Stimulated activated CD4-positive, alpha-beta T cell treated with anti-CD3 and anti-CD28 coated beads, Interleukin-2, amount 100 ng/mL, for 48 hours (primary cell): ENCODE measurements around the gene ARHGAP22.
"Not testable (repeated sequence)": the region's sequence is repeated elsewhere in the genome, so short reads cannot be mapped to it uniquely, and the experiment has no call there.

Experiments used
- DNase-seq, 2 donors: peaks; one replicate each; pipeline ENCODE4 v3.0.0-alpha.2; 2020

The ARHGAP22 gene

GRCh38 chr10:48446785-48447184, 158.1 kb downstream of the ARHGAP22 start:
- DNase-seq = no peak

- no peak for DNase-seq
Measured at GRCh38 chr10:48445932-48446331, 158.9 kb downstream of the ARHGAP22 start.

DNA sequence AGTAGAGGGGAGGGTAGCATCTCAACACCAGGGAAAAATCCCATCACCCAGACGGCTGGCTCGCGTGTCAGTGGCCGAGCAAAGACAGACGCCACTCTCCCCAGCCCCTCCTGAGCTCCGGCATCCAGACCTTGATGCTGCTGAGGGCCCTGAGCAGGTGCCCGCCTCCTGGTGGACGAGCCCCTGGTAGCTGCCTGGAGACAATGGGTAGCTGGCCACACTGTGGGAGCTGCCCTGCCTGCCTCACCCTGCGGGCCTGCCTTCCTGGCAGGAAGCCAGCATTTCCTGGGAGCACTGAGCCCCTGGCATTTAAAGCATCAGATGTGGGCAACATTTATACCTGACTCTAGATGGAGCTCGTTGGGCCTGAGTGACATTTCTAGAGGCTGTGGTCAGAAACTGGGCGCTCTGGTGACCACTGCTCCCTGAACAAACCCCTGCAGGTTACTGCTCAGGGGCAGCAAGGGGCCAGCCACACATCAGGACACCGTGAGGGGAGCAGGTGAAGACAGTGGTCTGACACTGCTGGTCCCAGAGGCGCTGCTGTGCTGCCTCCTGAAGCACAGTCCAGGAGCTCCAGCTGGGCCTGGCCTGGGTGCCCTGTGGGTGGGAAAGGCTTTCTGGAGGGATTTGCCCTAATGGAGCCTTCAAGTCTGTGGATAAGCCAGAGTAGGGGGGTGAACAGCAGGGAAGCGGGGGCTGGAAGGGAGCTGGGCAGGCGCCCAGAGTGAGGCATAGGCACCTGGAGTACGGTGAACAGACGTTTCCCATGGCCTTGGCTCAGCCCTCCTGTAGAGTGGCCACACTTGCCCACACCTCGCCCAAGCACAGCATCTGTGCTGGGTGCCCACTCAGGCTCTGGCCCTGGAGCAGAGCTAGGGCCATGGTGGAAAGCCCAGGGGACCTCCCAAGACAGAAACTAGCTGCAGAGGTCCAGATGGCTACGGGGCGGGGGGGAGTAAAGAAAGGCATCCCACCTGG, 159.7 kb downstream of the ARHGAP22 start:
- no peak for DNase-seq

DNA sequence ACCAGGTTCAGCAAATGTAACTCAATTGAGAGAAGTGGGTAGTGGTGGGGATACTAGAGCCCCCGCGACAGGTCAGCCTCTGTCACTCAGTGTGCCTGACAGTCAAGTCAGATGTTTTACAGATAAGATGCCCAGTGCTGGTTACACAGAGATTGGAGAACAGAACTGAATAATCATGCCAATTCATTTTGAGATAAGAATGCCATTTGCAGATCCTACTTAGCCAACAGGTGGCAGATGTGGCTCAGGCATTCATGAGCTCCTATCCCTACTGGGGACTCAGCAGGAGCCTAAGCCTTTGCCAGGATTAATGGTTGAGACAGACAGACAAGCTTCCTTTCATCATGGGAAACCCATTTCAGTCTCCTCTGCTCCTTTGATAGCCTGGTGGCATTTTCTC, 160.6 kb downstream of the ARHGAP22 start:
- no peak for DNase-seq

GRCh38 chr10:48442809-48443177, 162.1 kb downstream of the ARHGAP22 start:
- DNase-seq = no peak

DNA sequence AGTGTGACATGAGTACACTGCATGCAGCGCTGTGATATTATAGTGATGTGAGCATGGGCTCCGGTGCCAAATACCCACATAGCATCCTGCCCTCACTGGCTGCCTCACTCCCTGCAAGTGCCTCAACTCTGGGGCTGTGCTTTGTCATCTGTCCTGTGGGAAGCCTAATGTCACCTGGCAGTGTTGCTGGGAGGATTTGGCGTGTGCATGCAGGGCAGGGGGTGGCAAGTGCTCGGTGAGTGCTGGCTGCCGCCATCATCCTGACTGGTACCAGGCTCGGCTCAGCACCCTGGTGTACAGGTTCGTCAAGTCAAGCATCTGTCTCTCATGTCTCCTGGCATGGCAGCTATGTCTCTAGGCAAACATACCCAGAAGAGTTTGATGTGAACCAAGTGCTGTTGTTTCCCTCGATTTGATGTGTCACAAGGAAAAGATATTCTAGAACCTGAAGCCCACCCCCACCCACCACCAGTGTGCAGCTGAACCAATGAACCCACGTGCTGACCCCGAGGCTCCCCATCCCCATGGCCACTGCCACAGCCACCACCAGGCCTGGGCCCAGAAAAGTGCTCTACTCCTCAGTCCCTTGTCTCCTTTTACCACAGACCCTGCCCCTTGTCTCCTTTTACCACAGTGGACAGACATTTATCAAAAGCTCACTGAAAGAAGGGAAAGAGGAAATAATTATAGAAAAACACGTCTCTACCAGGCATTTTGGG, 162.6 kb downstream of the ARHGAP22 start:
- no peak for DNase-seq

DNA sequence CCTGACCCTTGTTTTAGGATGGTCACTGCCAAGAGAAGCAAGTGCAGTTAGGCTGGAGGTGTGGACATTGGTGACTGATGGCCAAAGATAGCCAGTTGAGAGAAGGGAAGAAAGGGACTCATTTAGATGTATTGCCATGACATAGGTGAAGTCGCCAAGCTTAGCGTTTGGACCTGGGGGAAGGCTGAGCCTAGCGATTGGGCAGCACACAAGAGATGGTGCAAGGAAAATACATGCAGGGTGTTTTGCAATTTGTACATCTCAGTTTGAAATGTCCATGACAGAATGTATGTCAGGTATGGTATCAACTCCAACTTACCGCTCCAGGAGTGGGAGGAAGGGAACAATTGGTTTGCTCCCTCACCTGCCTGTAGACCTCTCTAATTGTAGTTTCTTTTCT, 164.1 kb downstream of the ARHGAP22 start:
- no peak for DNase-seq

DNA sequence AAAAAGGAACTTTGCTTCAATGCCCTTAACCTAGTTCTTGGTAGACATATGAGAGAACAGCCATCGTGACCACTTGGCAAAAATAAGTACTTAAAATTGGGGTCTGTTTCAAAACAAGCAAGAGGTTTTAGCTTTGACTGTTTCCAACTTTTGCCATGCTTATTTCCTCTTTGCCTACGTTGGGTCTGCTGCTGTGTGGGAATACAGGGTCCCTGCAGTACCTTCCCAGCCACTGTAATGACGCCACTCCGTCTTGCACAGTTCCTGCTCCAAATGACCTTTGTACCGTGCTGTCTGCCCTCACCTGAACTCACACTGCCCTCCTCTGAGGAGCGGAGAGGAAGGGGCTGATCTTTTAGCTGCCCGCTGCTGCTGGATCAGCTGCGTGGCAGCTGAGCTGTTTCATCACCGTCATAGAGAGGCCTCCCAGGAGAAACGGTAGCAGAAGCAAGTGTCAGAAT, 165.3 kb downstream of the ARHGAP22 start:
- DNase-seq = no peak

DNA sequence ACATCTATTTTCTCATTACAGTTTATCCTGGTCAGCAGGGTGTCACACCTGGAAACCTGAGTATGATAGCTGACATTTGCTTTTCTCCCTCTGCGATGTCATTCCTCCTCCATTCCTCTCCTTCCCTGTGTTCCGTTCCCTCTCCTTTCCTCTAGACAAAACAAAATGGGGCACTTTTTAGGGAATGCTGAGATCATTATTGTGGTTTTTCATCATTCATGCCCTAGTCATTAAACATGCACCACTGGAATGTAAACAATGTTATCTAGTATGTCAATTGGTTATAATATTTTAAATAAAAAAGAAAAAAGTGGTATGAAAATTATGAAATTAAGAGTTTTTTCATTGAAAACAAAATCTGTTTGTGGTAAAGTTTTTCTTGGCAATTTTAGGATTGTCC, 165.8 kb downstream of the ARHGAP22 start:
- DNase-seq = no peak

- no peak for DNase-seq
Measured at GRCh38 chr10:48437546-48437945, 167.3 kb downstream of the ARHGAP22 start.

DNA sequence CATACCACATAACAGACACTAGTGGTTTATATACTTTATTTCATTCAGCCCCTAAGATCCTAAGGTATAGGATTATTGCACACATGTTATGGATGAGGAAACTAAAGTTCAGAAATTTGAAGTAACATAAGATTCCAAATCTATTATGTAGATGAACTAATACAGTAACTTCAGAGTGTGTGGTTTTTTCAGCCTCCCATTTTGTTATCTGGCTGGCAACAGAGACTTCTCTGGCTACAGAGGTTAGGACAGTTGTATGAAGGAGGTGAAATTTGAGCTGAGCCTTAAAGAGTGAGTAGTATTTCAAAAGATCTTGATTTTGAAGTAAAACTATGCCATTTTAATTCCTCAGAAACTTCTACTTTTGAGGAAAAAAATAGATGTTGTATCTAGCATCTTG, 173.0 kb downstream of the ARHGAP22 start:
- DNase-seq = no peak

DNA sequence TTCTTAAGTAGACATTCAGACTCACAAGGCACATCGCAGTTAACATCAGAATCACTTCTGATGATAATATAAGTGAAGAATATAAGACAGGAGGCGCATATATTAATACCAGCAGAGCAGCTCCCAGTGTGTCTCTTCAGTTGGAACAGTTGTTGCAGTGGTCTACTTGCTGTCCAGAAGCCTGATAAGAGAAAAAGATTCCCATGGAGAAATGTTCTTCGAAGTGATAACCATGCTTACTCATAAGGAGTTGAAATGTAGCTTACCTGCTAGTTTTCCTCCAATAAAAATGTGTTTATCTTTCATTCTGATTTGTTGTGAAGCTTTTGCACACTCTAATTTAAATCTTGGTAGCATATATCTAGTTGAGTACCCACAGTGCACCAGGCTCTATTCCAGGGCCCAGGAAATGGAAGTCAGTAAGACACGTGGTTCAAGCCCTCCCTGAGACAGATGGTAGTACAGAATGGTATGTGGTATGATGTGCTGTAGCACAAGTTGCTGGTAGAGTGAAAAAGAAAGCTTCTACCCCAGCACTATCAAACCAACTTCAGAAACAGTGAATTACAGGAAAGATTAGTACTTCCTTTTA, 174.4 kb downstream of the ARHGAP22 start:
- DNase-seq = no peak

DNA sequence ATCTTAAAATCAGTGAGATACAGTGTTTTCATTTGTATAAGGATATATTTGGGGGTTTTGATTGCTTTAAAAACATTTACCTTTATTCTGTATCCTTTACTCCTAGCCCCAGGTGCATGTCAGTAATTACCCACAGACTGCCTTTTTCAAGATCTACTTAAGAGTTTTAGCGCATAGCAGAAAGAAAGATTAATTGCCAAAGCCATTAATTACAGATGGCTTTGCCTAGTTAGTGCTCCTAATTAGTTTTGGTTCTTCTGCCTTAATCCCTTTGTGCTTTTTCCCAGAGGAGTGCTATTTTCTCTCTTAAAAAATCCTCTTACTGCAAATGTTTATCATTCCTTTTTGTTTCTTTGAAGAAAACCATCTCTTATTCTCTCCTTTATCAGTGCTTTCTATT, 175.6 kb downstream of the ARHGAP22 start:
- DNase-seq = no peak

- DNase-seq = no peak
Measured at GRCh38 chr10:48428896-48429295, 176.0 kb downstream of the ARHGAP22 start.

GRCh38 chr10:48423884-48424283, 181.0 kb downstream of the ARHGAP22 start:
- DNase-seq = no peak

DNA sequence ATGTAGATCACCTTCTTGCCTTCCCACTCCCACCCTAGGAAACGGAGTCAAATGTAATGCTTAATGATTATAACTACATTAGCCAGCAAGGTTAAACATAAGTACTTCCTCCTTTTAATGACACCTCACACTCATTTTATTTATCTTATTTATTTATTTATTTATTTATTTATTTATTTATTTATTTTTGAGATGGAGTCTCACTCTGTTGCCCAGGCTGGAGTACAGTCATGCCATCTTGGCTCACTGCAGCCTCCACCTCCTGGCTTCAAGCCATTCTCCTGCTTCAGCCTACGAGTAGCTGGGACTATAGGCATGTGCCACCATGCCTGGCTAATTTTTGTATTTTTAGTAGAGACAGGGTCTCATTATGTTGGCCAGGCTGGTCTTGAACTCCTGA, 183.0 kb downstream of the ARHGAP22 start:
- not testable (repeated sequence) for DNase-seq

DNA sequence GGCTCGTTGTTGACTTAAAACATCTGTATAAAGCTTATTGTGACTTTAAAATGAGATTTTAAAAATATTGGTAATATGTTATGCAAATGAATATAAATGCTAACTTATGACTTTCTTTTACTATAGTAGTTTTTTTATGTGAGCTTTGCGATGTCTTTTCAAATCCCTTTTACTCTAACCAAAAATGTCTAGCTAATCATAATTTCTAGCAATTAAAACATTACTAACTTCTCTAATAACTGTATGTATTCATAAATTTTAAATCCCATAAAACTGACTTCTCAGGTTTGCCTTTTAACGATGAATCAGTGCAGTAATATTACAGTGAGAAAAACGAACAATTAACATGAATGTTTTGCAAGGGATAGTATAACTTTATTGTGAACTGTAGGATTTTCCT, 185.2 kb downstream of the ARHGAP22 start:
- DNase-seq = no peak

DNA sequence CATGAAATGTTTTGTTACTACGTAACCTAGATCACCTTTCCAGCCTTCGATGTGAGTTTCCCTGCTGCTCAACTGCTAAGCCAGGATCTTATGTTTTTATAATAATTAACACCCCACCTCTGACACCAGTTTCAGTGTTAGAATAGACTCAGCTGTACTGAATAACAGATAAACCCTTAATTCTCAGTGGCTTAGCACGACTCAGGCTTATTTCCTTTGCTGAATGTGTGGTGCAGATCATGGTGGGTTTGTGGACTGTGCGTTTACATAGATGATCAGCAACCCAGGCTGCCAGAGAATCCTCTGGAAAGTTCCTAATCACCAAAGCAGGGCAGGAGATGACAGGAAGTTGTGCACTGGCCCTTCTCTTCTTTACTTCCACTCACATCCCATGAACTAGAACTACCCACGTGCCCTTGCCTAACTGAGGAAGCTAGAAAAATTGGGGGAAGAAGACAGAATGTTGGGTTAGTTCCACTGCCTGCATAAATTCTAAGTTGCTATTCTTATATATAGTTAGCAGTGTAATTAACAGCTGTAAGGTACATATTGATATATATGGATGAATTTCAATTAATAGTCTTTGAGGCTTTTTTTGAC, 186.6 kb downstream of the ARHGAP22 start:
- no peak for DNase-seq

DNA sequence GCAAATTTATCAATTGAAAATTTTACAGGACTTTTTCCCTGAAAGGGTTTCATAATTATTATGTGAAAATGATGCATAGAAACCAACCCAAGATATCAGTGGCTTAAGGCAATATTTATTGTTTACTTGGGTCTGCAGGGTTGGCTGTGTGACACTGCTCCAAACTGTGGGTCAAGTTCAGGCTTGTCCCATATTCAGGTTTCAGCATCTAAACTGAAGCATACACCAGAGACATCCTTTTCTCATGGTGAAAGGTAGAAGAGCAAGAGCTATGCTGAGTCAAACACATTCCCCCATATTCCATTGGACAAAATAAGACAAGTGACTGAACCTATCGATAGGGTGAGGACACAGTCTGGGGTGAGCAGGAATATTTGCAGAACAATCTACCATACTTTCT, 187.5 kb downstream of the ARHGAP22 start:
- no peak for DNase-seq

DNA sequence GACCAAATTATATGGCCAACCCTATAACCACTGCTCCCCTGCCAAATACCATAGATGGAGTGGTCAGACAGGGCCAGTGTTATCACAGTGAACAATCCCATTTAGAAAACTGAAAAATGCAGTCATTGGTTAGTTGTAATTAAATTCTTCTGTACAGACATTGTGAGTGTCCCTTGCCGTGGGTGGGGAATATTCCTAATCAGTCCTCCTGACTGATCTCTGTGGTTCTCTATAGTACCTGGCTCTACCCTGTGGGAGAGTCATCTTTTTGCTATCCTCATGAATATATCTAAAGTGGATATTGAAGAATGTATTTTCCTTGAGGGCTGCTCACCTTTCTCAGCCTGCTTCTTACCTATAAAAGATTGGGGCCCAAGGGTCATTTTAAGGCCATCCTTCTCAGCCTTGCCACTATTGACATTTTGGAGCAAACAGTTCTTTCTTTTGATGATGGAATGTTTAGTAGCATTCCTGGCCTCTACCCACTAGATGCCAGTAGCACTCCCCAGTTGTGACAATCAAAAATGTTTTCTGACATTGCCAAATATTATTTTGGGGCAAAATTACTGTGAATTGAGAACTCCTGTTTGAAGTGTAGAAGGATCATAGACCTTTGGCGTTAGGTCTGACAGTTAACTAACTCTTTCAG, 188.2 kb downstream of the ARHGAP22 start:
- DNase-seq = no peak

GRCh38 chr10:48414778-48415177, 190.1 kb downstream of the ARHGAP22 start:
- no peak for DNase-seq

DNA sequence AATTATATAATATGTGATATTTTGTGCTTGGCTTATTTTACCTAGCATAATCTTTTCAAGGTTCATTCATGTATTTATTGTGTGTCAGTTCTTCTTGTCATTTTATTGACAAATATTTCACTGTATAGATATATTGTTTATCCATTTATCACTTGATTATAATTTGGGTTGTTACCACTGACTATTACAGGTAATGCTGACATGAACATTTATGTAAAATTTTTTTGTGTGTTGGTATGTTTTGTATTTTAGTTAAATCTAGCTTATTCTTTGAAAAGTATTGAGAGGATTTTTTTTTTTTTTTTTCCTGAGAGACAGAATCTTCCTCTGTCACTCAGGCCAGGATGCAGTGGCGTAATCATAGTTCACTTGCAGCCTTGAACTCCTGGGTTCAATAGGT, 190.7 kb downstream of the ARHGAP22 start:
- DNase-seq = no peak

GRCh38 chr10:48412933-48413332, 191.9 kb downstream of the ARHGAP22 start:
- no peak for DNase-seq
